SK-N-SH treated with all-trans-retinoic acid at 6 μM for 48 hours (cell line): ENCODE measurements around the gene ARPC1A.

ENCODE experiments used
- ARNTL ChIP-seq: fragments of 450-650 bp; formaldehyde crosslinking; IDR thresholded peaks from 2 replicates; pipeline ENCODE4 v1.5.0; 2020; ENCODE audit warnings: low read depth, mild to moderate bottlenecking, moderate library complexity, borderline replicate concordance
- BACH2 ChIP-seq: fragments of 250-450 bp; sonication (Bioruptor Pico); IDR thresholded peaks from 2 replicates; pipeline ENCODE4 v1.9.0; 2021; ENCODE audit warnings: mild to moderate bottlenecking, borderline replicate concordance
- CREB5 ChIP-seq: fragments of 250-450 bp; sonication (Bioruptor Pico); IDR thresholded peaks from 2 replicates; pipeline ENCODE4 v1.5.1; 2020; ENCODE audit warnings: low read depth, mild to moderate bottlenecking, moderate library complexity
- CSDC2 ChIP-seq: fragments of 250-450 bp; sonication (Bioruptor Pico); IDR thresholded peaks from 2 replicates; pipeline ENCODE4 v1.5.0; 2020; ENCODE audit warnings: mild to moderate bottlenecking, moderate library complexity
- ESRRG ChIP-seq: fragments of 250-450 bp; sonication (Bioruptor Pico); IDR thresholded peaks from 2 replicates; pipeline ENCODE4 v1.6.1; 2021; ENCODE audit warnings: mild to moderate bottlenecking
- GLIS3 ChIP-seq: fragments of 250-450 bp; sonication (Bioruptor Pico); IDR thresholded peaks from 2 replicates; pipeline ENCODE4 v1.5.0; 2020; ENCODE audit warnings: mild to moderate bottlenecking, moderate library complexity
- PATZ1 ChIP-seq: fragments of 250-450 bp; sonication (Bioruptor Pico); IDR thresholded peaks from 2 replicates; pipeline ENCODE4 v1.8.0; 2020; ENCODE audit warnings: mild to moderate bottlenecking, moderate library complexity, borderline replicate concordance
- PPARA ChIP-seq: fragments of 250-450 bp; sonication (Bioruptor Pico); IDR thresholded peaks from 2 replicates; pipeline ENCODE4 v1.5.0; 2020; ENCODE audit warnings: mild to moderate bottlenecking, borderline replicate concordance
- TOX ChIP-seq: fragments of 250-450 bp; sonication (Bioruptor Pico); IDR thresholded peaks from 2 replicates; pipeline ENCODE4 v1.8.0; 2021; ENCODE audit warnings: mild to moderate bottlenecking, moderate library complexity, borderline replicate concordance
- TSHZ2 ChIP-seq: fragments of 250-450 bp; sonication (Bioruptor Pico); IDR thresholded peaks from 2 replicates; pipeline ENCODE4 v1.5.0; 2020; ENCODE audit warnings: mild to moderate bottlenecking, moderate library complexity
- ZFP30 ChIP-seq: fragments of 450-650 bp; formaldehyde crosslinking; IDR thresholded peaks from 2 replicates; pipeline ENCODE4 v1.5.0; 2022; ENCODE audit warnings: mild to moderate bottlenecking, moderate library complexity
- ZNF565 ChIP-seq: fragments of 450-650 bp; formaldehyde crosslinking; conservative IDR thresholded peaks from 2 replicates; pipeline ENCODE4 v1.5.0; 2020; ENCODE audit warnings: low read depth, mild to moderate bottlenecking, moderate library complexity
- ZNF70 ChIP-seq: fragments of 450-650 bp; formaldehyde crosslinking; IDR thresholded peaks from 2 replicates; pipeline ENCODE4 v1.5.0; 2020; ENCODE audit warnings: mild to moderate bottlenecking, moderate library complexity

- no peak for TF ChIP-seq PATZ1
- no peak for TF ChIP-seq CSDC2 (CRISPR knock-in tag)
- TF ChIP-seq TOX (CRISPR knock-in tag) = no peak
- TF ChIP-seq ZNF565 (CRISPR knock-in tag) = no peak
- no peak for TF ChIP-seq TSHZ2
- TF ChIP-seq GLIS3 = no peak
- TF ChIP-seq ARNTL (CRISPR knock-in tag) = no peak
- TF ChIP-seq ZFP30 = no peak
- TF ChIP-seq CREB5 = no peak
- TF ChIP-seq ZNF70 (CRISPR knock-in tag) = no peak
- TF ChIP-seq PPARA = no peak
- no peak for TF ChIP-seq ESRRG (CRISPR knock-in tag)
- TF ChIP-seq BACH2 = no peak
Observed at GRCh38 chr7:99379043-99379577, 53.4 kb downstream of the ARPC1A start.
